ENCODE data around the gene WDR1.

- no peak for TF ChIP-seq EZH2 (IDR thresholded peaks at IDR 0.05; ENCODE audit: borderline replicate concordance, low read depth, low read length, severe bottlenecking)
- TF ChIP-seq CTCF (IDR thresholded peaks at IDR 0.05; ENCODE audit: borderline replicate concordance, extremely low read depth, low read length, poor library complexity, severe bottlenecking): no peak
Measured at GRCh38 chr4:10040049-10040892, 76.3 kb downstream of the WDR1 start.
